Posterior cingulate gyrus (tissue), 11 donors: Measurements from ENCODE around the gene FCER2.
A peak's percentile ranks its signal among the peaks of the same experiment; 100 is the strongest.

ENCODE experiments used
- DNase-seq, 10 donors: peaks; one replicate each; pipeline versions ENCODE4 v3.0.0 to v3.0.0-alpha.2; 2020 to 2021; ENCODE audit warnings: mixed read lengths in 3 of 10
- intact Hi-C: fragments of 100-400 bp; cut with DNase I; formaldehyde crosslinking; loops from one replicate; pipeline ENCODE4 v1.15.1; 2023

Gene FCER2

DNA sequence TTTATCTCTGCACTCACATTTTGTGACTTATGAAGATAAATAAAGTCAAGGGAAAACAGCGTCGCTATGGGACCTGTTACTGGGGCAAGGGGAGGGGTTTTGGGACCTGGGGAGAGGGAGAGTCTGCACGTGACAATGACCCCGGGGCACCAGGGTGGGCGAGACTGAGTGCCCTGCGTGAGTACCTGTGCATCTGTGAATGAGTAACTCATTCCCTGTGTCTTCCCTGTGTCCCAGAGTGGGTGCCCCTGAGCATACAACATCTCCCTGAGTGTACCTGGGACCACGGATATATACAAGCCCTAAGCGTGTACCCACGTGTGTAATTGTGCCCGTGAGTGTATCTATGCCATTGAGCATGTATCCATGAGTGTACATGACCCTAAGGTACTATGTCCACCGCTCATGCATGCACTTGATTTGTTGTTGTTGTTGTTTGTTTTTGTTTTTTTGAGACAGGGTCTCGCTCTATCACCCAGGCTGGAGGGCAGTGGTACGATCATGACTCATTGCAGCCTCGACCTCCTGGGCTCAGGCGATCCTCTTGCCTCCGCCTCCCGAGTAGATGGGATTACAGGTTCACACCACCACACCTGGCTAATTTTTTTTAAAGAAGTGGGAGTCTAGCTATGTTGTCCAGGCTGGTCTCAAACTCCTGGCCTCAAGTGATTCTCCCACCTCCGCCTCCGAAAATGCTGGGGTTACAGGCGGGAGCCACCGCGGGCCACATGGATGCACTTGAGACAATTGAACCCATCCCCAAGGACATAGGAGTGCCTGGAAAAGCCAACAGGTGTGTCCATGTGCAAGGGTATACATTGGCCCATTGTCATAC is 21.9 kb downstream of the FCER2 start:
- peak in 1 of 10 donors; percentile 59 for DNase-seq
- intact Hi-C loops: loop anchor here (1.0 to 10.0 kb wide), 3 partner anchors 28 to 326 kb away; no protein-coding TSS in a partner anchor

- intact Hi-C loops: loop anchor here (10.0 kb wide), 1 partner anchor 114 kb away; no protein-coding TSS in a partner anchor
- peak in 4 of 10 donors; percentile 28 to 77 (median 31) for DNase-seq
Measured at GRCh38 chr19:7678971-7679751, 22.8 kb downstream of the FCER2 start.

- no peak for DNase-seq
- intact Hi-C loops: loop anchor here (10.0 kb wide), 1 partner anchor 113 kb away; no protein-coding TSS in a partner anchor
Measured at GRCh38 chr19:7677669-7678311, 24.1 kb downstream of the FCER2 start.

DNA sequence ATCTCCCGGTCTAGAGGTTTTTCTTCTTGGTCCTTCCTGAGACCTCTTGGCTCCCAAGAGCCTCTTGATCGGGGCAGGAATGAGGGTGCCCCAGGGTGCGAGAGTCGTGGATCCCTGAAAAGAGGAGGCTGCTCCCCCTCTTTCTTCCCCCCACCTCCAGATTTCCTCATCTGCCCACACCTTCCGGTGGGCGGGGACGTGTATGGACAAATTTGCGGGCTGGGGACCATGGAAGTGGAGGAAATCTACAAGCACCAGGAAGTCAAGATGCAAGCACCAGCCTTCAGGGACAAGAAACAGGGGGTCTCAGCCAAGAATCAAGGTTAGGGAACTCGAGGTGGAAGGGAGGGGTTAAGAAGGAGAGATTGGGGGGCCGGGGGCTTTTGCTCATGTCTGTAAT is 25.1 kb downstream of the FCER2 start, which contains the start of gene MCEMP1:
MCEMP1 (plus strand) TSS at position 237 of the 400 bp plus-strand sequence; CDS start at position 268, 31 bp downstream.
- intact Hi-C loops: loop anchor here (10.0 kb wide), 1 partner anchor 112 kb away; no protein-coding TSS in a partner anchor

DNA sequence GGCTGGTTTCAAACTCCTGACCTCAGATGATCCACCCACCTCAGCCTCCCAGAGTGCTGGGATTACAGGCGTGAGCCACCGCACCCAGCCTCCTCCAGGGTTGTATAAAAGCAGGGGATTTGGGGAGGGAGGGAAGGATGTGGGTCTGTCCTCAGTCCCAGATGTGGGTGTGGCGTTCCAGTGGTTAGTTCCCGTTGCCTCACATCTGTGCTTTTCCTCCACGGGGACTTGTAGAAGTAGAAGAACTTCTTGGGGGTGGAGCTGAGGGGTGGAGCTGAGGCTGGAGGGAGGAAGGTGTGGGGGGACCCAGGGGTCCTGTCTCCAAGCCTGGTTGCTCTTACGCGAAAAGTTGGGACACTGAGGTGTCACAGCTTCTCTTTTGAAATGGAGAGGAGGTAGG is 25.6 kb downstream of the FCER2 start:
- DNase-seq: no peak
- intact Hi-C loops: loop anchor here (10.0 kb wide), 1 partner anchor 112 kb away; no protein-coding TSS in a partner anchor

More for the DNA sequence above, 25.1 kb downstream of the FCER2 start, which contains the start of gene MCEMP1:
- no peak for DNase-seq

GRCh38 chr19:7674010-7675005 is 27.6 kb downstream of the FCER2 start:
- DNase-seq: peak in 8 of 10 donors; percentile 28 to 94 (median 60)
- intact Hi-C loops: loop anchor here (10.0 kb wide), 1 partner anchor 110 kb away; no protein-coding TSS in a partner anchor

DNA sequence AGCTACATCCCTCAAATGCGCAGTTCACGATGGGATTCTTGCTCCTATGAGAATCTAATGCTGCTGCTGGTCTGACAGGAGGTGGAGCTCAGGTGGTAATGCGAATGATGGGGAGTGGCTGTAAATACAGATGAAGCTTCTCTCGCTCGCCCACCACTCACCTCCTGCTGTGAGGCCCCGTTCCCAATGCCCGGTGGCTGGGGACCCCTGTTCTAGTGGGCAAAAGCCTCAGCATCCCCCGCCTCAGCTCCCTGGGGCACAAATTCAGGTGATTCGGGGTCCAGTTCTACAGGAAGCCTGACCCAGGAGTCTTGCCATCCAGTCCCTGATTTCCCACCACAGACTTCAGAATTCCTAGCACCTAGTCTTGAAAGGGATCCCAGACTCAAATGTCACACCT is 29.4 kb downstream of the FCER2 start:
- DNase-seq: peak in 1 of 10 donors; percentile 77
- intact Hi-C loops: loop anchor here (10.0 kb wide), 1 partner anchor 108 kb away; no protein-coding TSS in a partner anchor

DNA sequence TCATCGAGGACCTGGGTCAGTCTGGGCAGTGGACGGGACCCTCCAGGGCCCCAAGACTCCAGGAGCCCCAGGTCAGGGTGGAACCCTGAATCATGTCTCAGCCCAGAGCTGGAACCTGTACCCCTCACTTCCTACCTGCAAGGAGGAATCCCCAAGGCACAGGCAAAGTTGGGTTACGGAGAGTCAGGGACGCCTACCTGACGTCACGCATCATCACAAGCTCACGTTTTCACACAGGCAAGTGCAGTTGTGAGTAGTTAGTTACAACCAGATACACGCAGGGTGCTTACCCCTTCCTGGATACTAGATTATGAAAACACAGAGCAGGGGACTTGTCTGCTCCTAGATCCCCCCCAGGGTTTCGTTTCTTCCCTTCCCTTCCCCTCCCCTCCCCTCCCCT is 31.1 kb downstream of the FCER2 start:
- intact Hi-C loops: loop anchor here (10.0 kb wide), 1 partner anchor 106 kb away; no protein-coding TSS in a partner anchor
- DNase-seq: no peak

- intact Hi-C loops: loop anchor here (10.0 kb wide), 1 partner anchor 105 kb away; no protein-coding TSS in a partner anchor
- peak in 9 of 10 donors; percentile 26 to 97 (median 80) for DNase-seq
Measured at GRCh38 chr19:7670150-7670783, 31.7 kb downstream of the FCER2 start.

GRCh38 chr19:7669641-7670040 is 32.3 kb downstream of the FCER2 start:
- intact Hi-C loops: loop anchor here (10.0 kb wide), 1 partner anchor 105 kb away; no protein-coding TSS in a partner anchor
- no peak for DNase-seq

DNA sequence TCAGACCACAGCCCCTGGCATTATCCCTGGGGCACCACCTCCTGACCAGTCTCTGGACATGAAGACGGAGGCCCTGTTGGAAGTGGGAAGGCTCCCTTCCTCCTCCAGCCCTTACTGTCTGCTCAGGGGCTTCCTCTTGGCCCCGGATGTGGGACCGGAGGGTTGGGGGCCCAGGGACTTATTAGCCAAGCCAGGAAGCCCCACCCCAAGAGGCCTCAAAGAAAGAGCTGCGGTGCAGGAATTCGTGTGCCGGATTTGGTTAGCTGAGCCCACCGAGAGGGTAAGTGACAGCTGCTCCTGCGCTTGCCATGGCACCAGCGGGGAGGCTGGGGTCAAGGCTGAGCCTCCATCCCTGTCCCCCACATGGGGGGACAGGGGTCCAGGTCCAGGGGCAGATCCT is 33.1 kb downstream of the FCER2 start, which contains the start of gene RETN:
RETN (plus strand) TSS at position 208 of the 400 bp plus-strand sequence. CDS start 278 bp downstream, outside the sequence.
- peak in 1 of 10 donors; percentile 57 for DNase-seq
- intact Hi-C loops: no loop called here

DNA sequence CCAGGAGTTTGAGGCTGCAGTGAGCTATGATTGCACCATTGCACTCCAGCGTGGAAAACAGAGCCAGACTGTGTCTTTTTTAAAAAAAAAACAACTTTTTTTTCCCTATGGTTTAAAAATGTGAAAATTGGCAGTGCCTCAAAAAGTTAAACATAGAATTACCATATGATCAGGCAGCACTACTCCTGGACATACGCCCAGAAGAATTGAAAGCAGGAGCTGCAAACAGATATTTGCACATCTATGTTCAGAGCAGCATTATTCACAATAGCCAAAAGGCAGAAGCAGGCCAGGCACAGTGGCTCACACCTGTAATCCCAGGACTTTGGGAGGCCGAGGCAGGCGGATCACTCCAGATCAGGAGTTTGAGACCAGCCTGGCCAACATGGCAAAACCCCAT is 36.9 kb downstream of the FCER2 start:
- DNase-seq: peak in 1 of 10 donors; percentile 24
- intact Hi-C loops: no loop called here

- intact Hi-C loops: no loop called here
Measured at GRCh38 chr19:7663706-7664105, 38.2 kb downstream of the FCER2 start.

GRCh38 chr19:7662657-7663056 is 39.3 kb downstream of the FCER2 start:
- intact Hi-C loops: no loop called here

More at GRCh38 chr19:7663706-7664105, 38.2 kb downstream of the FCER2 start:
- DNase-seq: no peak

GRCh38 chr19:7661744-7662538 is 40.0 kb downstream of the FCER2 start:
- intact Hi-C loops: no loop called here
- DNase-seq: no peak

More at GRCh38 chr19:7662657-7663056, 39.3 kb downstream of the FCER2 start:
- DNase-seq: peak in 1 of 10 donors; percentile 69

DNA sequence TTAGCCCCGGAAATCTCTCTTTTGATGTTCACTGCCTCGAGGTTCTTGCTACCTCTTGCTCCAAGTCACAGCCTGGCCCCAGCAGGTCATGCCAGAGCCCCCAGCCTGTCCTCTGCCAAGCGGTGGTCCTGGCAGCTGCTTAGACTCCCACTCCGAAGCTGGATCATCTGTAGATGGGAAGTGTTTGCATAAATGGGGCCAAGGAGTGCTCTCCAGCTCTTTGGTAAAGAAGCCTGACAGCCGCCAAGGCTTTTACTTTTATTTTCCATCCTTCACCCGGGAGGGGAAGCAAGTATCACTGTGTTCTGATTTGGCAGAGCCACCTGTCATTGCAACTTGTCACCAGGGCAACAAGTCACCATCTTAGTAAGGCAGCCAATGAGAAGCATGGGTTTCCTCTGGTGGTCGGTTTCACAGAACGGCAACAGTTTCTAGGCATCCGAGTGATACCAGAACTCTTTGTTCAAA is 43.7 kb downstream of the FCER2 start:
- intact Hi-C loops: no loop called here
- peak in 4 of 10 donors; percentile 30 to 88 (median 48) for DNase-seq
